HG03520 (cell line): ENCODE measurements around the gene SLC31A1.

Source experiments
- ATAC-seq: cut with Tn5 transposase; IDR thresholded peaks from one replicate; pipeline ENCODE4 v1.9.1; 2021; ENCODE audit warnings: mild to moderate bottlenecking, moderate library complexity; ENCODE audit not compliant: unreplicated experiment

The SLC31A1 gene

GRCh38 chr9:113301548-113301947 lies 80.2 kb downstream of the SLC31A1 start:
- no peak for ATAC-seq

- no peak for ATAC-seq
Observed at GRCh38 chr9:113302792-113303418, 81.6 kb downstream of the SLC31A1 start, which contains the start of gene RNF183. Gene RNF183, minus strand, starts transcription at chr9:113303376. Its CDS starts 5,192 bp downstream, at chr9:113298184.

GRCh38 chr9:113306566-113306965 lies 85.2 kb downstream of the SLC31A1 start:
- no peak for ATAC-seq

GRCh38 chr9:113307396-113307975 lies 86.1 kb downstream of the SLC31A1 start:
- ATAC-seq = no peak

GRCh38 chr9:113309204-113309813 lies 88.0 kb downstream of the SLC31A1 start:
- no peak for ATAC-seq

- ATAC-seq = no peak
Observed at GRCh38 chr9:113310538-113310937, 89.2 kb downstream of the SLC31A1 start.

- ATAC-seq = no peak
Observed at GRCh38 chr9:113311961-113312360, 90.6 kb downstream of the SLC31A1 start.

- ATAC-seq = no peak
Observed at GRCh38 chr9:113313261-113313660, 91.9 kb downstream of the SLC31A1 start.
